Hepatocyte (in vitro differentiated cells): ENCODE data around the gene KIRREL3.
"Not testable (repeated sequence)": the region's sequence is repeated elsewhere in the genome, so short reads cannot be mapped to it uniquely, and the experiment has no call there.

Source experiments
- EZH2 ChIP-seq: fragments of 200-600 bp; sonication (generic); IDR thresholded peaks from 2 replicates; pipeline ENCODE4 v1.6.1; 2016; ENCODE audit warnings: antibody characterized with exemption, mild to moderate bottlenecking, borderline replicate concordance
- TF ChIP-seq, protein P1 (sequence below): fragments of 200-600 bp; sonication (generic); IDR thresholded peaks from 2 replicates; pipeline ENCODE4 v1.5.1; 2016; ENCODE audit warnings: antibody characterized with exemption, mild to moderate bottlenecking; ENCODE audit not compliant: poor library complexity

DNA sequence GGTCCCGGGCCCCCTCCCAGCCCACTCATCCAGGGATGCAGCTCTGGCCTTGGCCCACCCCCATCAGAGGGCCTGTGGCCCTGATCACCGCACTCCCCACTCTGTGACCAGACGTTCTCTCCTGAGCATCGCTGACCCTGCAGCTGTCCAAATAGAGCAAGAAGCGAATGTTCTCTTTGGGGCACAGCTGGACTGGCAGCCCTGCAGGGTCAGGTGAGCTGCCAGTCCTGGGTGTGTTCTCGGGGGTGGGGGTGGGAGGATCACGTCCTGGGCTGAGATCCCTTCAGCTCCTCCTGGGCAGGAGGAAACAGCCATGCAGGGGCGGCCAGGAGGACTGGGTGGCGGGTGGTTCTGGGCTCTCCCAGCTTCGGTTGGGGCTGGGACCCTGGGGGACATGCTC lies 618.6 kb downstream of the KIRREL3 start:
- TF ChIP-seq, protein P1, sequence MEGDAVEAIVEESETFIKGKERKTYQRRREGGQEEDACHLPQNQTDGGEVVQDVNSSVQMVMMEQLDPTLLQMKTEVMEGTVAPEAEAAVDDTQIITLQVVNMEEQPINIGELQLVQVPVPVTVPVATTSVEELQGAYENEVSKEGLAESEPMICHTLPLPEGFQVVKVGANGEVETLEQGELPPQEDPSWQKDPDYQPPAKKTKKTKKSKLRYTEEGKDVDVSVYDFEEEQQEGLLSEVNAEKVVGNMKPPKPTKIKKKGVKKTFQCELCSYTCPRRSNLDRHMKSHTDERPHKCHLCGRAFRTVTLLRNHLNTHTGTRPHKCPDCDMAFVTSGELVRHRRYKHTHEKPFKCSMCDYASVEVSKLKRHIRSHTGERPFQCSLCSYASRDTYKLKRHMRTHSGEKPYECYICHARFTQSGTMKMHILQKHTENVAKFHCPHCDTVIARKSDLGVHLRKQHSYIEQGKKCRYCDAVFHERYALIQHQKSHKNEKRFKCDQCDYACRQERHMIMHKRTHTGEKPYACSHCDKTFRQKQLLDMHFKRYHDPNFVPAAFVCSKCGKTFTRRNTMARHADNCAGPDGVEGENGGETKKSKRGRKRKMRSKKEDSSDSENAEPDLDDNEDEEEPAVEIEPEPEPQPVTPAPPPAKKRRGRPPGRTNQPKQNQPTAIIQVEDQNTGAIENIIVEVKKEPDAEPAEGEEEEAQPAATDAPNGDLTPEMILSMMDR: not testable (repeated sequence)
- not testable (repeated sequence) for TF ChIP-seq EZH2
